IMR-90 (cell line): ENCODE data around the gene TBCD. TPM values are rescaled to one million over a fixed set of nuclear protein-coding genes. Genes with fewer than 3 reads are reported as not detected.

Source experiments
- ATAC-seq: fragments of 200-7000 bp; cut with Tn5 transposase; 2 replicates; pipeline ENCODE4 v1.9.1; 2020; ENCODE audit warnings: low read depth, mild to moderate bottlenecking, moderate library complexity
- Bru-seq: library from RNA; stranded (reverse); fragments of 400-500 nt; gene quantifications from one replicate; lab custom pipeline; 2021; lab: Mats Ljungman, UMichigan
- BruChase-seq, 2 experiments: library from RNA; stranded (reverse); fragments of 400-500 nt; gene quantifications; one replicate each; lab custom pipeline; 2021; lab: Mats Ljungman, UMichigan
- BruUV-seq: library from RNA; stranded (reverse); fragments of 400-500 nt; replicated peaks from 2 replicates; lab custom pipeline; 2021; lab: Mats Ljungman, UMichigan
- CTCF ChIA-PET: fragments of 300-600 bp; formaldehyde crosslinking; extraction: SDS; loops from one replicate; lab custom pipeline; 2021; ENCODE audit warnings: antibody characterized with exemption; lab: Yijun Ruan, JAX
- POLR2A ChIA-PET: fragments of 300-600 bp; sonication (Branson Sonifier 250); formaldehyde crosslinking; loops from one replicate; lab custom pipeline; 2022; ENCODE audit warnings: antibody characterized with exemption; ENCODE audit not compliant: unreplicated experiment; lab: Charles Lee
- DNase-seq: peaks from one replicate; pipeline ENCODE4 v3.0.0; 2013
- H2AFZ ChIP-seq: replicated peaks from 2 replicates; pipeline ENCODE3; 2013; ENCODE audit warnings: low read length, mild to moderate bottlenecking; ENCODE audit not compliant: poor library complexity
- H2AK5ac ChIP-seq: 2 replicates; pipeline ENCODE4 v1.6.1; 2013; ENCODE audit warnings: low read depth, low read length, inconsistent platforms
- H2AK9ac ChIP-seq: replicated peaks from 2 replicates; pipeline ENCODE3; 2013; ENCODE audit warnings: mild to moderate bottlenecking, low read depth, low read length, moderate library complexity; ENCODE audit not compliant: poor library complexity
- H2BK120ac ChIP-seq: 2 replicates; pipeline ENCODE4 v1.6.1; 2013; ENCODE audit warnings: low read depth, low read length, inconsistent platforms
- H2BK15ac ChIP-seq: 3 replicates; pipeline ENCODE4 v1.6.1; 2013; ENCODE audit warnings: low read depth, low read length, inconsistent platforms
- H2BK20ac ChIP-seq: 2 replicates; pipeline ENCODE4 v1.6.1; 2013; ENCODE audit warnings: low read depth, mild to moderate bottlenecking, inconsistent platforms, low read length, moderate library complexity
- H2BK5ac ChIP-seq: 2 replicates; pipeline ENCODE4 v1.6.1; 2013; ENCODE audit warnings: mild to moderate bottlenecking, low read depth, low read length, inconsistent platforms; ENCODE audit not compliant: poor library complexity, severe bottlenecking
- H3K14ac ChIP-seq: replicated peaks from 2 replicates; pipeline ENCODE4 v1.6.1; 2013; ENCODE audit warnings: low read depth, low read length, inconsistent platforms
- H3K18ac ChIP-seq: 2 replicates; pipeline ENCODE4 v1.6.1; 2013; ENCODE audit warnings: low read depth, low read length, control low read depth
- H3K23ac ChIP-seq: 2 replicates; pipeline ENCODE4 v1.6.1; 2013; ENCODE audit warnings: low read depth, low read length, inconsistent platforms
- H3K27ac ChIP-seq: 2 replicates; pipeline ENCODE4 v1.5.1; 2013; ENCODE audit warnings: mild to moderate bottlenecking, control low read depth, low read length; ENCODE audit not compliant: insufficient read depth
- H3K27me3 ChIP-seq: 2 replicates; pipeline ENCODE4 v1.6.1; 2013; ENCODE audit warnings: low read length; ENCODE audit not compliant: control insufficient read depth, insufficient read depth
- H3K36me3 ChIP-seq: 2 replicates; pipeline ENCODE4 v1.6.1; 2013; ENCODE audit warnings: low read length, mixed read lengths; ENCODE audit not compliant: control insufficient read depth, insufficient read depth
- H3K4ac ChIP-seq: 2 replicates; pipeline ENCODE4 v1.6.1; 2013; ENCODE audit warnings: low read depth, low read length, inconsistent platforms
- H3K4me1 ChIP-seq: 2 replicates; pipeline ENCODE4 v1.6.1; 2013; ENCODE audit warnings: low read length, mixed read lengths; ENCODE audit not compliant: control insufficient read depth, insufficient read depth
- H3K4me2 ChIP-seq: 2 replicates; pipeline ENCODE4 v1.6.1; 2013; ENCODE audit warnings: low read depth, mild to moderate bottlenecking, control low read depth, low read length, moderate library complexity
- H3K4me3 ChIP-seq: 2 replicates; pipeline ENCODE4 v1.5.1; 2013; ENCODE audit warnings: low read depth, mild to moderate bottlenecking, control low read depth, low read length, moderate library complexity; ENCODE audit not compliant: insufficient read depth
- H3K56ac ChIP-seq: 2 replicates; pipeline ENCODE4 v1.6.1; 2013; ENCODE audit warnings: low read length, inconsistent platforms; ENCODE audit not compliant: insufficient read depth; ENCODE audit errors: extremely low read depth
- H3K79me1 ChIP-seq, 2 experiments: 2 replicates each; pipeline ENCODE4 v1.6.1; 2013; ENCODE audit warnings: low read length in 2 of 2, inconsistent platforms in 1 of 2, low read depth in 1 of 2
- H3K9ac ChIP-seq: 2 replicates; pipeline ENCODE4 v1.6.1; 2013; ENCODE audit warnings: low read depth, low read length, control low read depth
- H3K9me1 ChIP-seq: 2 replicates; pipeline ENCODE4 v1.6.1; 2013; ENCODE audit warnings: low read length, inconsistent platforms; ENCODE audit not compliant: insufficient read depth
- H3K9me3 ChIP-seq: 2 replicates; pipeline ENCODE4 v1.6.1; 2013; ENCODE audit warnings: low read length; ENCODE audit not compliant: control insufficient read depth, insufficient read depth
- H4K20me1 ChIP-seq: 2 replicates; pipeline ENCODE4 v1.6.1; 2013; ENCODE audit warnings: low read length, inconsistent platforms; ENCODE audit not compliant: insufficient read depth
- H4K5ac ChIP-seq: 2 replicates; pipeline ENCODE4 v1.6.1; 2013; ENCODE audit warnings: mild to moderate bottlenecking, low read depth, low read length, control low read depth
- H4K8ac ChIP-seq, 2 experiments: 2 replicates each; pipeline ENCODE4 v1.6.1; 2013; ENCODE audit warnings: low read depth in 2 of 2, low read length in 2 of 2, control low read depth in 1 of 2, inconsistent platforms in 1 of 2
- H4K91ac ChIP-seq: 2 replicates; pipeline ENCODE4 v1.6.1; 2013; ENCODE audit warnings: low read depth, low read length, inconsistent platforms; ENCODE audit not compliant: insufficient read depth
- BHLHE40 ChIP-seq: fragments of 150-350 bp; IDR thresholded peaks from 2 replicates; pipeline ENCODE4 v1.6.1; 2016; ENCODE audit warnings: mild to moderate bottlenecking, low read depth, low read length
- MAZ ChIP-seq: IDR thresholded peaks from 2 replicates; pipeline ENCODE4 v1.6.1; 2012; ENCODE audit warnings: low read depth, mild to moderate bottlenecking, low read length, improper control_type of control experiment, moderate library complexity, borderline replicate concordance
- MXI1 ChIP-seq: IDR thresholded peaks from 2 replicates; pipeline ENCODE4 v1.6.1; 2012; ENCODE audit warnings: low read depth, mild to moderate bottlenecking, low read length, moderate library complexity, borderline replicate concordance
- NFE2L2 ChIP-seq: fragments of 150-350 bp; IDR thresholded peaks from 2 replicates; pipeline ENCODE4 v1.6.1; 2016; ENCODE audit warnings: low read depth, mild to moderate bottlenecking, low read length
- POLR2A ChIP-seq: IDR thresholded peaks from 2 replicates; pipeline ENCODE4 v1.6.1; 2012; ENCODE audit warnings: mild to moderate bottlenecking, low read depth, low read length
- RFX5 ChIP-seq: IDR thresholded peaks from 2 replicates; pipeline ENCODE4 v1.8.0; 2012; ENCODE audit warnings: low read depth, mild to moderate bottlenecking, low read length, moderate library complexity
- USF2 ChIP-seq: fragments of 150-350 bp; IDR thresholded peaks from 2 replicates; pipeline ENCODE4 v1.6.1; 2017; ENCODE audit warnings: mild to moderate bottlenecking, antibody characterized with exemption, low read length, low read depth
- WGBS, 2 experiments: methylation state at CpG; one replicate each; pipeline versions ENCODE4 v1.1.5 to v1.1.7; 2013; ENCODE audit warnings: missing lambda C conversion rate in 2 of 2; ENCODE audit not compliant: insufficient read length in 1 of 2; ENCODE audit errors: extremely low coverage in 2 of 2; 5-methylcytosine and 5-hydroxymethylcytosine counted together
- dilution Hi-C: fragments of 300-500 bp; cut with HindIII; formaldehyde crosslinking; loops from one replicate; pipeline ENCODE4 v1.14.3; 2018; ENCODE audit warnings: low sequenced_read_pairs; ENCODE audit not compliant: unreplicated experiment
- in situ Hi-C: fragments of 300-500 bp; cut with MboI; formaldehyde crosslinking; loops from 3 replicates; pipeline ENCODE4 v1.14.3; 2019; ENCODE audit warnings: low sequenced_read_pairs, inconsistent platforms, mixed read lengths
- intact Hi-C: fragments of 100-400 bp; cut with micrococcal nuclease; formaldehyde crosslinking; loops from 2 replicates; pipeline ENCODE4 v1.10.0; 2022
- long read RNA-seq: library from polyadenylated mRNA; unstranded; transcript quantifications from one replicate; pipeline ENCODE4 v2.0.0, GENCODE V29; 2021; ENCODE audit not compliant: unreplicated experiment
- polyA plus RNA-seq, 3 experiments: library from polyadenylated mRNA; depleted of rRNA; stranded (reverse); fragments of >200 nt; gene quantifications; 2 replicates each; pipeline ENCODE4 v1.2.3, GENCODE V29; 2012; ENCODE audit warnings: low replicate concordance in 1 of 3
- total RNA-seq: library from RNA; depleted of rRNA; stranded (reverse); fragments of >200 nt; gene quantifications from 2 replicates; pipeline ENCODE4 v1.2.3, GENCODE V29; 2012; rRNA removed

TBCD gene
- total RNA-seq: 21.7 and 21.9 TPM in 2 replicates
- polyA plus RNA-seq (2012; rRNA removed): 54.5 and 68.0 TPM in 2 replicates
- 49.7 and 56.9 TPM in 2 replicates for polyA plus RNA-seq (2012; cell fraction: cytosol; rRNA removed)
- polyA plus RNA-seq (2012; cell fraction: nucleus; rRNA removed; ENCODE audit: low replicate concordance): 73.6 and 189 TPM in 2 replicates
- Bru-seq, nascent RNA: percentile 62 among the genes with signal in this experiment
- percentile 69 among the genes with signal in this experiment for BruChase-seq, experiment 1, labeled RNA remaining after a 6-hour chase
- percentile 72 among the genes with signal in this experiment for BruChase-seq, experiment 2, labeled RNA remaining after a 2-hour chase
- long read RNA-seq, full-length matches to known transcripts: 3 of 19 reads
- long read RNA-seq, partial matches to known transcripts: 8 of 19 reads
- long read RNA-seq, other reads (novel, unspliced or antisense): 8 of 19 reads

DNA sequence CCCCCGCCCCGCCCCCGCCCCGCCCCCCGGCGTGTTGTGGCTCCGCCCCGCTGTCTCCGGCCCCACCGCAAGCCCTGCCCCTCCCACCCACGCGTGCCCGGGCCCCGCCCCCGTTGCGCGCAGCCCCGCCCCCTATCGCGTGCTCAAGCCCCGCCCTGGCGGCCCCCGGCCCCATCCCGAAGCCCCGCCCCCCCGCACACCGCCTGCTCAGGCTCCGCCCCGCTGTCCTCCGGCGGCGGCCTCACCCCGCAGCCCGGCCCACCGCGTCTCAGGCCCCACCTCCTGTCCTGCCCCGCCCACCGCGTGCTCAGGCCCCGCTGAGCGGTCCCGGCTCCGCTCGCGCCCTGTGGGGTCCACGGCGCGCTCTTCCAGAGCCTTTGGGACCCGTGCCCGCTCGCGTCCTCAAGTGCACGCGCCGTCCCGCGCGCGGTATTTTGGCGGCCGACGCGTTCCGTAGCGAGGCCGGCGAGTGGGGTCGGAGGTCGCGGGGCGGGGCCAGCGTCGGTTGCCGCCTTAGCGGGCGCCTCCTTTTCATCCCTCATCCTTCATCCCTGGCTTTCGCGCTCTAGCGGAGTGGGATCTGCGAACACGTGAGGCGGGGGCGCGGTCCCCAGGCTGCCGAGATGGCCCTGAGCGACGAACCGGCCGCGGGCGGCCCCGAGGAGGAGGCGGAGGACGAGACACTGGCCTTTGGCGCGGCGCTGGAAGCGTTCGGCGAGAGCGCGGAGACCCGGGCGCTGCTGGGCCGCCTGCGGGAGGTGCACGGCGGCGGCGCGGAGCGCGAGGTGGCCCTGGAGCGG lies at the start of gene TBCD:
Gene TBCD (plus strand): TSS at position 495 of the 800 bp plus-strand sequence. CDS start 129 bp downstream, at position 624.
- Histone ChIP-seq H3K36me3 (no peaks in the 10 kb centered on the region), H4K20me1 (peaks cover 16% of the 10 kb centered on the region), H3K9me1 (peaks cover 10% of the 10 kb centered on the region), H3K9ac (peak within 1 kb of the TSS; percentile 82), H3K14ac (no peak within 1 kb of the TSS), H2AFZ (peak within 1 kb of the TSS; percentile 100), H3K18ac (no peak within 1 kb of the TSS), H2BK20ac (no peak within 1 kb of the TSS), H3K27me3 (no peaks in the 10 kb centered on the region), H2AK9ac (peak within 1 kb of the TSS; percentile 89), H4K91ac (peak within 1 kb of the TSS; percentile 62), H3K4me2 (peak within 1 kb of the TSS; percentile 98), H2AK5ac (no peak within 1 kb of the TSS), H2BK15ac (no peak within 1 kb of the TSS; the same call in 2 of the 3 replicates), H4K8ac (peak within 1 kb of the TSS in 1 of 2 experiments; percentile 79; a peak in 2 of 4 replicates), H3K79me1 (peaks cover 28 to 41% of the 10 kb centered on the region in 2 experiments), H3K4ac (peak within 1 kb of the TSS; percentile 54), H3K4me1 (peaks cover 4% of the 10 kb centered on the region), H4K5ac (no peak within 1 kb of the TSS), H3K4me3 (peak within 1 kb of the TSS; percentile 93), H2BK5ac (peak within 1 kb of the TSS; percentile 86), H2BK120ac (no peak within 1 kb of the TSS), H3K27ac (peak within 1 kb of the TSS; percentile 88), H3K9me3 (no peaks in the 10 kb centered on the region; the same call in 1 of the 2 replicates), H3K56ac (no peak within 1 kb of the TSS; the same call in 1 of the 2 replicates), H3K23ac (0 out of 2 replicates have a peak within 1 kb of the TSS, but pooled peaks have one; percentile 77)
- ATAC-seq: peak; percentile 91
- ChIA-PET CTCF (no interaction called here), POLR2A (interaction anchor here (0.6 kb wide), 1 partner anchor 332 kb away, joined by 6 read pairs; no protein-coding TSS in a partner anchor)
- TF ChIP-seq POLR2A: peak; percentile 20; the same call in 1 of the 2 replicates
- no peak for TF ChIP-seq NFE2L2
- TF ChIP-seq MXI1: peak; percentile 90
- peak; percentile 52 for TF ChIP-seq USF2
- peak; percentile 62 for TF ChIP-seq BHLHE40
- TF ChIP-seq RFX5: no peak
- TF ChIP-seq MAZ: peak; percentile 65; the same call in 1 of the 2 replicates
- BruUV-seq: no TSS peak
- dilution Hi-C loops (no loop called here), in situ Hi-C loops (no loop called here), intact Hi-C loops (loop anchor here (2.0 kb wide), 1 partner anchor 53 kb away; the partner anchor contains the start of gene RAB40B)
- 0% methylated on average over 36 of the region's 114 CpGs; no CpG with 5 or more reads in 1 of the 2 experiments for WGBS, 2 experiments
- DNase-seq: peak; percentile 89
